ENCODE data around the gene FGD3. TPM values are rescaled to one million over a fixed set of nuclear protein-coding genes. Genes with fewer than 3 reads are reported as not detected.

FGD3 gene
- total RNA-seq, 1 donor from 2014 or later: not detected

DNA sequence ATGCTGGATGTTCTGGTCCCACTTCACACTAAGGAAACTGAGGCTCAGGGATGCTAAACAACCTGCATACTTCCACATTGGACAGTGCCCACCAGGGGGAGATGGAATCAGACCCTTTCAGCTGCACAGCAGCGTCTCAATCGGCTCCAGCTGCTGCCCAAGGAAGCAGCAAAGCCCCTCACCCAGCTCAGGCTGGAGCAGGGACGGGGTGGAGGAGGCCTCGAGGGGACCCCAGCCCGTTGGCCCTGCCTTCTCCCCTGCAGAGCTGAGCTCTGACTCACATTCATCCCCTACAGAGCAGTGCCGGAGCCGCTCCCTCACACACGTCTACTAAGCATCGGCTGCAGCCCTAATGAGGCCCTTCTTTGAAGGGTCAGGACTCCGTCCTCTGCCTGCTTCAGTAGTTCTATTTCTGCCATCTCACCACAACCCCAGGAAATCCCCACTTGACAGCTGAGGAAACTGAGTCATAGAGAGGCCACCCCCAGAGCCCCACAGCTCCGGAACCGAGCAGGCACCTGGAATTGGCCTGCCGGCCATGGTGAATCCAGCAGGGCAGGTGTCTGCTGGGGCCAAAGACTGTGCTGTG, 89.7 kb downstream of the FGD3 start:
- Mint-ChIP-seq H3K9me3 (ENCODE audit: unreplicated experiment) (no peaks in the 10 kb centered on the region), H3K4me3 (ENCODE audit: unreplicated experiment) (no peak overlapping the region), H3K27me3 (ENCODE audit: unreplicated experiment) (peaks cover 8% of the 10 kb centered on the region), H3K4me1 (ENCODE audit: unreplicated experiment) (no peaks in the 10 kb centered on the region), H3K27ac (ENCODE audit: unreplicated experiment) (no peak overlapping the region), H3K36me3 (ENCODE audit: unreplicated experiment) (no peaks in the 10 kb centered on the region)
- DNase-seq (ENCODE audit: extremely low spot score, unreplicated experiment): no peak
- TF ChIP-seq, protein P1, sequence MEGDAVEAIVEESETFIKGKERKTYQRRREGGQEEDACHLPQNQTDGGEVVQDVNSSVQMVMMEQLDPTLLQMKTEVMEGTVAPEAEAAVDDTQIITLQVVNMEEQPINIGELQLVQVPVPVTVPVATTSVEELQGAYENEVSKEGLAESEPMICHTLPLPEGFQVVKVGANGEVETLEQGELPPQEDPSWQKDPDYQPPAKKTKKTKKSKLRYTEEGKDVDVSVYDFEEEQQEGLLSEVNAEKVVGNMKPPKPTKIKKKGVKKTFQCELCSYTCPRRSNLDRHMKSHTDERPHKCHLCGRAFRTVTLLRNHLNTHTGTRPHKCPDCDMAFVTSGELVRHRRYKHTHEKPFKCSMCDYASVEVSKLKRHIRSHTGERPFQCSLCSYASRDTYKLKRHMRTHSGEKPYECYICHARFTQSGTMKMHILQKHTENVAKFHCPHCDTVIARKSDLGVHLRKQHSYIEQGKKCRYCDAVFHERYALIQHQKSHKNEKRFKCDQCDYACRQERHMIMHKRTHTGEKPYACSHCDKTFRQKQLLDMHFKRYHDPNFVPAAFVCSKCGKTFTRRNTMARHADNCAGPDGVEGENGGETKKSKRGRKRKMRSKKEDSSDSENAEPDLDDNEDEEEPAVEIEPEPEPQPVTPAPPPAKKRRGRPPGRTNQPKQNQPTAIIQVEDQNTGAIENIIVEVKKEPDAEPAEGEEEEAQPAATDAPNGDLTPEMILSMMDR (IDR thresholded peaks at IDR 0.05): no peak

DNA sequence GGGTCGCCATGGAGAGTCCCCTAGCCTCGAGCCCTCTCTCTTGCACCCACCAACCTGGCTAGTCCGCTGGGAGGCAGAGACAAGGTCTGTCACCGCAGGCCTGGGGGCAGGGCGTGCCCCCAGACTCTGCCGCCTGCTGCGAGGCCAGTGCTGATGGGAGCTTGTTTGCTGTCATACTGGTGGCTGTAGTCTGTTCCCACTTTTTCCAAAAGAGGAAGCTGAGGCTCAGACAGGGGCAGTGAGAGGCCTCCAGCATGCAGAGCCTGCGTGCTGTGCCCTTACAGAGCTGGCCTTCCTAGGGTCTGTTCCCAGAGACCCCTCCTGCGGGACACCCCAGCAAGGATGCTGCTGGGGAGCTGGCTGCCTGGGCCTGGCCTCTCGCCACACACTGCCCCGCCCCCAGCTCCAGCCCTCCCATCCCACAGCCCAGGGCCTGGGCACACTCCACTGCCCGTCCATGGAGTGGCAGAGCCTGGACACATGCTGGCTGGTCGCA, 90.2 kb downstream of the FGD3 start:
- no peaks in the 10 kb centered on the region for H3K36me3 Mint-ChIP-seq (ENCODE audit: unreplicated experiment)
- no peaks in the 10 kb centered on the region for H3K4me1 Mint-ChIP-seq (ENCODE audit: unreplicated experiment)
- H3K4me3 Mint-ChIP-seq (ENCODE audit: unreplicated experiment): no peak overlapping the region
- peaks cover 5% of the 10 kb centered on the region for H3K27me3 Mint-ChIP-seq (ENCODE audit: unreplicated experiment)
- no peak for DNase-seq (ENCODE audit: extremely low spot score, unreplicated experiment)
- TF ChIP-seq, protein P1 (IDR thresholded peaks at IDR 0.05): no peak
- H3K9me3 Mint-ChIP-seq (ENCODE audit: unreplicated experiment): no peaks in the 10 kb centered on the region
- H3K27ac Mint-ChIP-seq (ENCODE audit: unreplicated experiment): no peak overlapping the region

DNA sequence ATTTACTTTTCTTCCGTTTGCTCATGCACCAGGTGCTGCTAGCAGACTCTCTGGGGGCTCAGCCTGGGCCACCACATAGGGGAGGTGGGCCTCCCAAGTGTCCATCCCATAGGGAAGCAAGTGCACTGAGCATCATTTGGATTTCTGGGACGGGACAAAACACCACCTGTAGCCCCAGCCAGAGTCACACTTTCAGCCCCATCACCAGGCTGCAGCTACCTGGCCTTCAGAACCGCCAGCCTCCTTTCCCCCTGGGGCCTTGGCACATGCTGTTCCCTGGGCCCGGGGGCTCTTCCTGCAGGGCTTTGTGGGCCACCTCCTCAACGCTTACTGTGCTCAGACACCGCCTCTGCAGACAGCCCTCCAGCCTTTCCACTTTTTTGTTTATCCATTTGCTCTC, 91.6 kb downstream of the FGD3 start:
- peaks cover 2% of the 10 kb centered on the region for H3K27me3 Mint-ChIP-seq (ENCODE audit: unreplicated experiment)
- no peaks in the 10 kb centered on the region for H3K9me3 Mint-ChIP-seq (ENCODE audit: unreplicated experiment)
- no peaks in the 10 kb centered on the region for H3K36me3 Mint-ChIP-seq (ENCODE audit: unreplicated experiment)
- H3K4me1 Mint-ChIP-seq (ENCODE audit: unreplicated experiment): no peaks in the 10 kb centered on the region
- TF ChIP-seq, protein P1 (IDR thresholded peaks at IDR 0.05): no peak
- DNase-seq (ENCODE audit: extremely low spot score, unreplicated experiment): no peak
- no peak overlapping the region for H3K4me3 Mint-ChIP-seq (ENCODE audit: unreplicated experiment)
- no peak overlapping the region for H3K27ac Mint-ChIP-seq (ENCODE audit: unreplicated experiment)

DNA sequence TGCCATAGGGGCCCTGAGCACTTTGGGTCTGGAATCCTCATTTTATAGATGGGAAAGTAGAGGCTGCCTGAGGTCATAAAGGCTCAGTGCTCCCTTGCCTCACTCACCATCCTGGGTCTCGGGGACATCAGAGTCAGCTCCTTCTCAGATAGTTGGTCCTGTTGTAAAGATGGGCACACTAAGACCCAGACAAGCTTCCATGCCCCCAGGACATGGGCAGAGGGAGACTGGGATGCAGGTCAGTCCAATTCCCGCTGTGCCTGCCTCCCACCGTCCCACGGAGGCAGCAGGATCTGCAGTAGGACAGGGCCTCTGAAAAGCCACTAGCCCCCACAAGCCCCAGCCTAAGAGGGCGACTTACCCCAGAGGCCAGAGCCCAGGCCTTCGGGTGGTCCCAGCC, 92.1 kb downstream of the FGD3 start:
- Mint-ChIP-seq H3K9me3 (ENCODE audit: unreplicated experiment) (no peaks in the 10 kb centered on the region), H3K4me3 (ENCODE audit: unreplicated experiment) (no peak overlapping the region), H3K4me1 (ENCODE audit: unreplicated experiment) (no peaks in the 10 kb centered on the region), H3K36me3 (ENCODE audit: unreplicated experiment) (no peaks in the 10 kb centered on the region), H3K27me3 (ENCODE audit: unreplicated experiment) (peaks cover 2% of the 10 kb centered on the region), H3K27ac (ENCODE audit: unreplicated experiment) (no peak overlapping the region)
- DNase-seq (ENCODE audit: extremely low spot score, unreplicated experiment): no peak
- TF ChIP-seq, protein P1 (IDR thresholded peaks at IDR 0.05): no peak

DNA sequence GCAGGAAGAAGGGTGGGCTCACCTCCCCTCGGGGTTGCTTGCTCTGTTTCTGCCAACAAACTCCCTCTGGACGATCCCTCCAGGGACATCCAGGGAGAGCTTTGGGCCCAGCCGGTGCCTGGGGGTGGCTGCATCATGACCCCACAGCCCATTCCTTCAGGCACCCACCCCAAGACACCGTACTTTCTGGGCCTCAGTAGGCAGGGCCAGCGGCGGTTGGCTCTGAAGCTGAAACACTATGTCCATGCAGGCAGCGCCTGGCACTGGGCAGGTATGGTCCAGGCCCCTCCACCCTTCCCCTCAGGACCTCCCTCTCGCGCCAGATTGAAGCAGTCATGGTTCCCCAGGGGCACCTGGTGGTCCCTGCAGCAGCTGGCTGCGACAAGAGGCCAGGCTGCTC, 92.7 kb downstream of the FGD3 start:
- no peak for DNase-seq (ENCODE audit: extremely low spot score, unreplicated experiment)
- TF ChIP-seq, protein P1 (IDR thresholded peaks at IDR 0.05): no peak
- Mint-ChIP-seq H3K27ac (ENCODE audit: unreplicated experiment) (no peak overlapping the region), H3K27me3 (ENCODE audit: unreplicated experiment) (peaks cover 2% of the 10 kb centered on the region), H3K4me1 (ENCODE audit: unreplicated experiment) (no peaks in the 10 kb centered on the region), H3K4me3 (ENCODE audit: unreplicated experiment) (no peak overlapping the region), H3K36me3 (ENCODE audit: unreplicated experiment) (no peaks in the 10 kb centered on the region), H3K9me3 (ENCODE audit: unreplicated experiment) (no peaks in the 10 kb centered on the region)
